SK-N-SH (cell line): ENCODE measurements around the gene MFSD11. TPM values are rescaled to one million over a fixed set of nuclear protein-coding genes. Genes with fewer than 3 reads are reported as not detected.

Experiments
- CTCF ChIA-PET: fragments of 300-600, 350-600 bp; formaldehyde crosslinking; extraction: SDS; loops from one replicate; lab custom pipeline; 2021; lab: Yijun Ruan, JAX
- POLR2A ChIA-PET: fragments of 350-600 bp; sonication (Branson Sonifier 250); formaldehyde crosslinking; extraction: SDS; loops from one replicate; lab custom pipeline; 2020; ENCODE audit warnings: antibody characterized with exemption, inconsistent platforms; lab: Yijun Ruan, JAX
- DNase-seq: peaks from one replicate; pipeline ENCODE4 v3.0.0; 2012
- H2AFZ ChIP-seq: fragments of 200-600 bp; sonication (generic); 2 replicates; pipeline ENCODE4 v1.8.1; 2016; ENCODE audit warnings: antibody characterized with exemption, mild to moderate bottlenecking, low read depth
- H3F3A ChIP-seq: fragments of 200-600 bp; sonication (generic); replicated peaks from 2 replicates; pipeline ENCODE3; 2016; ENCODE audit warnings: antibody characterized with exemption, mild to moderate bottlenecking; ENCODE audit not compliant: insufficient read depth
- H3K27ac ChIP-seq, 2 experiments: fragments of 200-500 bp in 1 of 2; fragments of 200-600 bp in 1 of 2; sonication (Bioruptor generic) in 1 of 2; sonication (generic), shearing (Covaris generic) in 1 of 2; 2 replicates each; pipeline versions ENCODE4 v1.5.1 to v1.6.1; 2014 to 2016; ENCODE audit warnings: low read depth in 2 of 2, inconsistent platforms in 1 of 2, low read length in 1 of 2, mild to moderate bottlenecking in 1 of 2, mixed read lengths in 1 of 2
- H3K27me3 ChIP-seq: fragments of 200-600 bp; sonication (generic), shearing (Covaris generic); 2 replicates; pipeline ENCODE4 v1.6.1; 2016; ENCODE audit warnings: mixed run types; ENCODE audit not compliant: insufficient read depth
- H3K36me3 ChIP-seq, 2 experiments: fragments of 200-500 bp in 1 of 2; fragments of 200-600 bp in 1 of 2; sonication (Bioruptor generic) in 1 of 2; sonication (generic) in 1 of 2; replicated peaks in 1 of 2; 2 replicates each; pipeline versions ENCODE3 to v1.5.1; 2014 to 2016; ENCODE audit warnings: low read length in 1 of 2, mild to moderate bottlenecking in 1 of 2; ENCODE audit not compliant: insufficient read depth in 2 of 2, control insufficient read depth in 1 of 2
- H3K4me1 ChIP-seq, 2 experiments: fragments of 200-500 bp in 1 of 2; fragments of 200-600 bp in 1 of 2; sonication (Bioruptor generic) in 1 of 2; sonication (generic), shearing (Covaris generic) in 1 of 2; 2 replicates each; pipeline versions ENCODE4 v1.5.1 to v1.6.1; 2014 to 2016; ENCODE audit warnings: low read depth in 1 of 2, low read length in 1 of 2, mixed run types in 1 of 2; ENCODE audit not compliant: insufficient read depth in 2 of 2, control insufficient read depth in 1 of 2
- H3K4me2 ChIP-seq: fragments of 200-600 bp; sonication (generic), shearing (Covaris generic); 2 replicates; pipeline ENCODE4 v1.6.1; 2017; ENCODE audit warnings: mixed run types
- H3K4me3 ChIP-seq, 2 experiments: fragments of 200-500 bp in 1 of 2; fragments of 200-600 bp in 1 of 2; sonication (Bioruptor generic) in 1 of 2; sonication (generic), shearing (Covaris generic) in 1 of 2; 2 replicates each; pipeline versions ENCODE4 v1.5.1 to v1.8.1; 2014 to 2016; ENCODE audit warnings: low read depth in 2 of 2, inconsistent platforms in 1 of 2, low read length in 1 of 2, mild to moderate bottlenecking in 1 of 2, mixed read lengths in 1 of 2, moderate library complexity in 1 of 2
- H3K79me2 ChIP-seq: fragments of 200-600 bp; sonication (generic); 2 replicates; pipeline ENCODE4 v1.8.1; 2017; ENCODE audit warnings: mild to moderate bottlenecking; ENCODE audit not compliant: insufficient read depth
- H3K9ac ChIP-seq: fragments of 200-600 bp; sonication (generic); 2 replicates; pipeline ENCODE4 v1.6.1; 2017; ENCODE audit warnings: mixed run types
- H3K9me2 ChIP-seq: fragments of 200-600 bp; sonication (generic); 2 replicates; pipeline ENCODE4 v1.6.1; 2017; ENCODE audit warnings: mixed run types
- H3K9me3 ChIP-seq: fragments of 200-600 bp; sonication (generic); 2 replicates; pipeline ENCODE4 v1.6.1; 2017; ENCODE audit warnings: mixed run types, mild to moderate bottlenecking, moderate library complexity
- H4K20me1 ChIP-seq: fragments of 200-600 bp; sonication (generic); 2 replicates; pipeline ENCODE4 v1.6.1; 2017; ENCODE audit warnings: mild to moderate bottlenecking, mixed run types; ENCODE audit not compliant: insufficient read depth
- EP300 ChIP-seq, 2 experiments: IDR thresholded peaks; 2 replicates each; pipeline versions ENCODE4 v1.4.0 to v1.6.1; 2012; ENCODE audit warnings: borderline replicate concordance in 1 of 2, low read depth in 1 of 2, low read length in 1 of 2
- EZH2phosphoT487 ChIP-seq: fragments of 200-600 bp; sonication (generic); IDR thresholded peaks from 2 replicates; pipeline ENCODE4 v1.6.1; 2017; ENCODE audit warnings: low read depth, mixed run types, mild to moderate bottlenecking, antibody characterized with exemption, moderate library complexity, borderline replicate concordance
- FOSL2 ChIP-seq: IDR thresholded peaks from 2 replicates; pipeline ENCODE4 v1.4.0; 2012; ENCODE audit warnings: low read depth, mild to moderate bottlenecking, moderate library complexity, borderline replicate concordance
- FOXM1 ChIP-seq: IDR thresholded peaks from 2 replicates; pipeline ENCODE4 v1.4.0; 2012; ENCODE audit warnings: low read depth, mild to moderate bottlenecking
- MXI1 ChIP-seq: IDR thresholded peaks from 2 replicates; pipeline ENCODE4 v1.6.1; 2012; ENCODE audit warnings: mild to moderate bottlenecking, low read depth, low read length, improper control_type of control experiment
- NFIC ChIP-seq: IDR thresholded peaks from 2 replicates; pipeline ENCODE4 v1.4.0; 2012; ENCODE audit warnings: borderline replicate concordance
- RCOR1 ChIP-seq: fragments of 150-350 bp; IDR thresholded peaks from 2 replicates; pipeline ENCODE4 v1.6.1; 2017; ENCODE audit warnings: antibody characterized with exemption, low read length
- RFX5 ChIP-seq: IDR thresholded peaks from 2 replicates; pipeline ENCODE4 v1.6.1; 2012; ENCODE audit warnings: mild to moderate bottlenecking, improper control_type of control experiment, low read length
- RXRA ChIP-seq: IDR thresholded peaks from 2 replicates; pipeline ENCODE4 v1.4.0; 2012; ENCODE audit warnings: low read depth, mild to moderate bottlenecking, borderline replicate concordance
- SIN3A ChIP-seq: IDR thresholded peaks from 2 replicates; pipeline ENCODE4 v1.6.1; 2012; ENCODE audit warnings: low read depth, mild to moderate bottlenecking, low read length, moderate library complexity, borderline replicate concordance
- SMC3 ChIP-seq: IDR thresholded peaks from 2 replicates; pipeline ENCODE4 v1.6.1; 2012; ENCODE audit warnings: low read depth, low read length, improper control_type of control experiment
- TCF12 ChIP-seq: IDR thresholded peaks from 2 replicates; pipeline ENCODE4 v1.4.0; 2012
- WGBS: methylation state at CpG from one replicate; pipeline ENCODE4 v1.1.6; 2017; ENCODE audit warnings: low lambda C conversion rate; 5-methylcytosine and 5-hydroxymethylcytosine counted together
- polyA plus RNA-seq, 3 experiments: library from polyadenylated mRNA; depleted of rRNA; stranded (reverse); fragments of >200 nt; gene quantifications; 2 replicates each; pipeline ENCODE4 v1.2.3, GENCODE V29; 2012
- TF ChIP-seq, protein P1 (sequence below): fragments of 200-600 bp; sonication (generic); IDR thresholded peaks from 2 replicates; pipeline ENCODE4 v1.6.1; 2017; ENCODE audit warnings: antibody characterized with exemption, mild to moderate bottlenecking, moderate library complexity
- TF ChIP-seq, protein P2 (sequence below): IDR thresholded peaks from 2 replicates; pipeline ENCODE4 v1.6.1; 2012; ENCODE audit warnings: mild to moderate bottlenecking, low read depth, low read length, moderate library complexity
- TF ChIP-seq, protein P3 (sequence below): fragments of 150-350 bp; IDR thresholded peaks from 2 replicates; pipeline ENCODE4 v1.6.1; 2017; ENCODE audit warnings: antibody characterized with exemption, low read length, low read depth, borderline replicate concordance
- TF ChIP-seq, protein P4 (sequence below): IDR thresholded peaks from 2 replicates; pipeline ENCODE4 v1.4.0; 2012; ENCODE audit warnings: low read depth, borderline replicate concordance
- TF ChIP-seq, protein P5 (sequence below): fragments of 150-350 bp; IDR thresholded peaks from 2 replicates; pipeline ENCODE4 v1.6.1; 2016; ENCODE audit warnings: mild to moderate bottlenecking, low read depth, low read length

Gene MFSD11
- polyA plus RNA-seq, 1 of the 3 experiments (the other 2 are of a cell fraction): 22.7 TPM

DNA sequence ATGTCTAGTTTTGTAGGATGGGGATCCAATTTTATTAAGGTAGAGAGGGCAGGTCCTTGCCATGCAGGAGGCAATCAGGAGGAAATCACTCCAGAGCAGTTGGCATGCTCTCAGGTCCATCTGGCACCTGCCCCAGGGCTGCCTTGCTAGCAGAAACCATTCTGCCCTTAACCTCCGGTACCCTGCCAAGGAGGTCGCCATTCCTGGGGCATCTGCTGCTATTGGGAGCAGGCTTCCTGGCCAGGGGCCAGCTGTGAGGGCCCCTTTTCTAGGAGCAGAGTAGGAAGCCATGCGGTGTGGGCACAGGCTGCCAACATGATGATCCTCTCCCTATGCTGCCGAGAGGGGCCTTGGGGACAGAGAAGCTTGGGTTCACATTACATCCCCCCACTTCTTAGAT lies 82.6 kb downstream of the MFSD11 start:
- POLR2A ChIA-PET: interaction anchor here (1.1 to 1.6 kb wide), 4 partner anchors 10 to 83 kb away, joined by 3 to 7 read pairs (median 4); partner anchors contain the start of genes MFSD11, MGAT5B and SRSF2
- CTCF ChIA-PET: interaction anchor here (1.1 to 10.6 kb wide), 8 partner anchors 19 to 426 kb away, joined by 3 to 124 read pairs (median 12); partner anchors contain the start of gene MGAT5B

DNA sequence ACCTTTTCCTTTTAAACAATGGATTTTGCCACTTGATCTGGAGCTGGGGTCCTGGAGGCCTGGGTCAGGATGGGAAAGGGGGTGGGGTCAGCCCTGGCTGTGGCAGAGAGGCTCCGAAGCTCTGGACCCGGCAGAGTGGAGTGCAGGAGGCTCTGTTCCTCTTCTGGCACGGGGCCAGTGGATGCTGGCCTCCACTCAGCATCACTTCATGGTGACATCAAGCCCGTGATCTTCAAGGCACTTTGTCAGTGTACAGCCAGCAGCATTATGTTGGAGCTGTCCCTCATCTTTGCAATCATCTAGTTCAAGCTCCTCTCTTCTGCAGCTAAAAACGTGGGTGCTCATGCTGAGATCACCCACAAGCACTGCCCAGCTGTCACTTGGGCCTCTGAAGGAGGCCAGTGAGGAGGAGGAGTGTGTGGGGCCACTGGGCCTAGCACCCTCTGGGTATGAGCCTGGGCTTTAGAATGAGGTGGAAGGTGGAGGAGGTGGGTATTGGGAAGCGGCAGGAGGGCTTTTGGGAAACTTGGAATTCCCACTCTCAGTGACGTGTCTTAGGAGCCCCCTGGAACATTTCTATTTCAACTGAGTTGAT lies 84.4 kb downstream of the MFSD11 start:
- POLR2A ChIA-PET: interaction anchor here (1.1 kb wide), 1 partner anchor 12 kb away, joined by 5 read pairs; no protein-coding TSS in a partner anchor
- no peaks in the 10 kb centered on the region for H3K9me3 ChIP-seq
- WGBS: 56% methylated on average over 7 of the region's 7 CpGs
- H3K4me1 ChIP-seq: peaks cover 0 to 19% of the 10 kb centered on the region in 2 experiments; a peak in 1 of 4 replicates
- H3K4me3 ChIP-seq: no peak overlapping the region
- no peaks in the 10 kb centered on the region for H3K36me3 ChIP-seq
- H3K9me2 ChIP-seq: no peaks in the 10 kb centered on the region
- no peaks in the 10 kb centered on the region for H3F3A ChIP-seq
- CTCF ChIA-PET: interaction anchor here (1.1 to 10.6 kb wide), 6 partner anchors 12 to 244 kb away, joined by 3 to 124 read pairs (median 24); partner anchors contain the start of gene MGAT5B
- DNase-seq: no peak
- H3K4me2 ChIP-seq: no peak overlapping the region
- H3K9ac ChIP-seq: no peak overlapping the region
- no peaks in the 10 kb centered on the region for H3K79me2 ChIP-seq
- H3K27ac ChIP-seq: no peak overlapping the region
- peaks cover 12% of the 10 kb centered on the region; the same call in 1 of the 2 replicates for H3K27me3 ChIP-seq
- no peak overlapping the region for H2AFZ ChIP-seq
- H4K20me1 ChIP-seq: no peaks in the 10 kb centered on the region
- TF ChIP-seq MXI1 (no peak), FOSL2 (no peak), RXRA (no peak), NFIC (no peak), RFX5 (no peak), EZH2phosphoT487 (no peak), SMC3 (no peak), SIN3A (no peak)
- TF ChIP-seq, protein P1, sequence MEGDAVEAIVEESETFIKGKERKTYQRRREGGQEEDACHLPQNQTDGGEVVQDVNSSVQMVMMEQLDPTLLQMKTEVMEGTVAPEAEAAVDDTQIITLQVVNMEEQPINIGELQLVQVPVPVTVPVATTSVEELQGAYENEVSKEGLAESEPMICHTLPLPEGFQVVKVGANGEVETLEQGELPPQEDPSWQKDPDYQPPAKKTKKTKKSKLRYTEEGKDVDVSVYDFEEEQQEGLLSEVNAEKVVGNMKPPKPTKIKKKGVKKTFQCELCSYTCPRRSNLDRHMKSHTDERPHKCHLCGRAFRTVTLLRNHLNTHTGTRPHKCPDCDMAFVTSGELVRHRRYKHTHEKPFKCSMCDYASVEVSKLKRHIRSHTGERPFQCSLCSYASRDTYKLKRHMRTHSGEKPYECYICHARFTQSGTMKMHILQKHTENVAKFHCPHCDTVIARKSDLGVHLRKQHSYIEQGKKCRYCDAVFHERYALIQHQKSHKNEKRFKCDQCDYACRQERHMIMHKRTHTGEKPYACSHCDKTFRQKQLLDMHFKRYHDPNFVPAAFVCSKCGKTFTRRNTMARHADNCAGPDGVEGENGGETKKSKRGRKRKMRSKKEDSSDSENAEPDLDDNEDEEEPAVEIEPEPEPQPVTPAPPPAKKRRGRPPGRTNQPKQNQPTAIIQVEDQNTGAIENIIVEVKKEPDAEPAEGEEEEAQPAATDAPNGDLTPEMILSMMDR: no peak
- TF ChIP-seq, protein P2, sequence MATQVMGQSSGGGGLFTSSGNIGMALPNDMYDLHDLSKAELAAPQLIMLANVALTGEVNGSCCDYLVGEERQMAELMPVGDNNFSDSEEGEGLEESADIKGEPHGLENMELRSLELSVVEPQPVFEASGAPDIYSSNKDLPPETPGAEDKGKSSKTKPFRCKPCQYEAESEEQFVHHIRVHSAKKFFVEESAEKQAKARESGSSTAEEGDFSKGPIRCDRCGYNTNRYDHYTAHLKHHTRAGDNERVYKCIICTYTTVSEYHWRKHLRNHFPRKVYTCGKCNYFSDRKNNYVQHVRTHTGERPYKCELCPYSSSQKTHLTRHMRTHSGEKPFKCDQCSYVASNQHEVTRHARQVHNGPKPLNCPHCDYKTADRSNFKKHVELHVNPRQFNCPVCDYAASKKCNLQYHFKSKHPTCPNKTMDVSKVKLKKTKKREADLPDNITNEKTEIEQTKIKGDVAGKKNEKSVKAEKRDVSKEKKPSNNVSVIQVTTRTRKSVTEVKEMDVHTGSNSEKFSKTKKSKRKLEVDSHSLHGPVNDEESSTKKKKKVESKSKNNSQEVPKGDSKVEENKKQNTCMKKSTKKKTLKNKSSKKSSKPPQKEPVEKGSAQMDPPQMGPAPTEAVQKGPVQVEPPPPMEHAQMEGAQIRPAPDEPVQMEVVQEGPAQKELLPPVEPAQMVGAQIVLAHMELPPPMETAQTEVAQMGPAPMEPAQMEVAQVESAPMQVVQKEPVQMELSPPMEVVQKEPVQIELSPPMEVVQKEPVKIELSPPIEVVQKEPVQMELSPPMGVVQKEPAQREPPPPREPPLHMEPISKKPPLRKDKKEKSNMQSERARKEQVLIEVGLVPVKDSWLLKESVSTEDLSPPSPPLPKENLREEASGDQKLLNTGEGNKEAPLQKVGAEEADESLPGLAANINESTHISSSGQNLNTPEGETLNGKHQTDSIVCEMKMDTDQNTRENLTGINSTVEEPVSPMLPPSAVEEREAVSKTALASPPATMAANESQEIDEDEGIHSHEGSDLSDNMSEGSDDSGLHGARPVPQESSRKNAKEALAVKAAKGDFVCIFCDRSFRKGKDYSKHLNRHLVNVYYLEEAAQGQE: no peak
- TF ChIP-seq, protein P3, sequence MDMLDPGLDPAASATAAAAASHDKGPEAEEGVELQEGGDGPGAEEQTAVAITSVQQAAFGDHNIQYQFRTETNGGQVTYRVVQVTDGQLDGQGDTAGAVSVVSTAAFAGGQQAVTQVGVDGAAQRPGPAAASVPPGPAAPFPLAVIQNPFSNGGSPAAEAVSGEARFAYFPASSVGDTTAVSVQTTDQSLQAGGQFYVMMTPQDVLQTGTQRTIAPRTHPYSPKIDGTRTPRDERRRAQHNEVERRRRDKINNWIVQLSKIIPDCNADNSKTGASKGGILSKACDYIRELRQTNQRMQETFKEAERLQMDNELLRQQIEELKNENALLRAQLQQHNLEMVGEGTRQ: no peak

More for the DNA sequence above, 82.6 kb downstream of the MFSD11 start:
- Histone ChIP-seq H3K4me2 (no peak overlapping the region), H3K9me3 (no peaks in the 10 kb centered on the region), H3K9ac (no peak overlapping the region), H3K27ac (peak overlapping the region in 1 of 2 experiments; percentile 41; a peak in 2 of 4 replicates), H3K36me3 (no peaks in the 10 kb centered on the region), H3K9me2 (no peaks in the 10 kb centered on the region), H3K4me3 (no peak overlapping the region), H3F3A (no peaks in the 10 kb centered on the region), H3K27me3 (peaks cover 12% of the 10 kb centered on the region; the same call in 1 of the 2 replicates), H2AFZ (no peak overlapping the region), H3K4me1 (peaks cover 0 to 14% of the 10 kb centered on the region in 2 experiments; a peak in 1 of 4 replicates), H4K20me1 (no peaks in the 10 kb centered on the region), H3K79me2 (no peaks in the 10 kb centered on the region)
- TF ChIP-seq, protein P4, sequence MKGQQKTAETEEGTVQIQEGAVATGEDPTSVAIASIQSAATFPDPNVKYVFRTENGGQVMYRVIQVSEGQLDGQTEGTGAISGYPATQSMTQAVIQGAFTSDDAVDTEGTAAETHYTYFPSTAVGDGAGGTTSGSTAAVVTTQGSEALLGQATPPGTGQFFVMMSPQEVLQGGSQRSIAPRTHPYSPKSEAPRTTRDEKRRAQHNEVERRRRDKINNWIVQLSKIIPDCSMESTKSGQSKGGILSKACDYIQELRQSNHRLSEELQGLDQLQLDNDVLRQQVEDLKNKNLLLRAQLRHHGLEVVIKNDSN: no peak
- TF ChIP-seq SIN3A: no peak
- TF ChIP-seq RCOR1: peak; percentile 63; the same call in 1 of the 2 replicates
- no peak for TF ChIP-seq RFX5
- TF ChIP-seq EP300 (IDR thresholded peaks at IDR 0.05; ENCODE audit: borderline replicate concordance in 1 of 2, low read depth in 1 of 2, low read length in 1 of 2): peak in 1 of 2 experiments; percentile 68; a peak in 2 of 4 replicates
- no peak for TF ChIP-seq TCF12
- no peak for TF ChIP-seq FOXM1
- TF ChIP-seq, protein P5, sequence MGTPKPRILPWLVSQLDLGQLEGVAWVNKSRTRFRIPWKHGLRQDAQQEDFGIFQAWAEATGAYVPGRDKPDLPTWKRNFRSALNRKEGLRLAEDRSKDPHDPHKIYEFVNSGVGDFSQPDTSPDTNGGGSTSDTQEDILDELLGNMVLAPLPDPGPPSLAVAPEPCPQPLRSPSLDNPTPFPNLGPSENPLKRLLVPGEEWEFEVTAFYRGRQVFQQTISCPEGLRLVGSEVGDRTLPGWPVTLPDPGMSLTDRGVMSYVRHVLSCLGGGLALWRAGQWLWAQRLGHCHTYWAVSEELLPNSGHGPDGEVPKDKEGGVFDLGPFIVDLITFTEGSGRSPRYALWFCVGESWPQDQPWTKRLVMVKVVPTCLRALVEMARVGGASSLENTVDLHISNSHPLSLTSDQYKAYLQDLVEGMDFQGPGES: no peak
- DNase-seq: peak; percentile 70
- 31% methylated on average over 4 of the region's 4 CpGs for WGBS
